Lower lobe of right lung (tissue), 2 donors: ENCODE data around the gene MYO9A. TPM values are rescaled to one million over a fixed set of nuclear protein-coding genes. Genes with fewer than 3 reads are reported as not detected.

ENCODE experiments used
- ATAC-seq, 2 donors: fragments of 200-7000 bp; cut with Tn5 transposase; one replicate each; pipeline ENCODE4 v1.9.1; 2020 to 2022; ENCODE audit warnings: mild to moderate bottlenecking in 2 of 2, moderate library complexity in 2 of 2
- DNase-seq: peaks from one replicate; pipeline ENCODE4 v3.0.0-alpha.2; 2020
- H3K27ac ChIP-seq: fragments of 200-600 bp; one replicate; pipeline ENCODE4 v1.8.0; 2022
- H3K27me3 ChIP-seq: fragments of 200-600 bp; one replicate; pipeline ENCODE4 v1.8.0; 2022; ENCODE audit warnings: low read depth
- H3K36me3 ChIP-seq: fragments of 200-600 bp; one replicate; pipeline ENCODE4 v1.8.0; 2022; ENCODE audit warnings: mild to moderate bottlenecking
- H3K4me1 ChIP-seq: fragments of 200-600 bp; one replicate; pipeline ENCODE4 v1.8.0; 2022
- H3K4me3 ChIP-seq: fragments of 200-600 bp; one replicate; pipeline ENCODE4 v1.8.0; 2022; ENCODE audit warnings: mild to moderate bottlenecking
- H3K9me3 ChIP-seq: fragments of 200-600 bp; one replicate; pipeline ENCODE4 v1.8.0; 2022
- intact Hi-C: fragments of 100-400 bp; cut with DNase I; formaldehyde crosslinking; loops from one replicate; pipeline ENCODE4 v1.11.0; 2022
- total RNA-seq: library from RNA; stranded (reverse); fragmentation: NEBNext Ultra II Directional; extraction: Animal tissue kit (Norgen Biotek cat#: 25700); gene quantifications from one replicate; pipeline ENCODE4 v1.2.1, GENCODE V29; 2021
- TF ChIP-seq, protein P1 (sequence below): fragments of 200-600 bp; IDR thresholded peaks from one replicate; pipeline ENCODE4 v1.8.0; 2022; ENCODE audit warnings: antibody characterized with exemption, mild to moderate bottlenecking
- donor health status: DM: no; HTN: yes; CAD: no; lungs with severe emphysema.

MYO9A gene
- total RNA-seq, 1 donor from 2014 or later, result 73.8 TPM

DNA sequence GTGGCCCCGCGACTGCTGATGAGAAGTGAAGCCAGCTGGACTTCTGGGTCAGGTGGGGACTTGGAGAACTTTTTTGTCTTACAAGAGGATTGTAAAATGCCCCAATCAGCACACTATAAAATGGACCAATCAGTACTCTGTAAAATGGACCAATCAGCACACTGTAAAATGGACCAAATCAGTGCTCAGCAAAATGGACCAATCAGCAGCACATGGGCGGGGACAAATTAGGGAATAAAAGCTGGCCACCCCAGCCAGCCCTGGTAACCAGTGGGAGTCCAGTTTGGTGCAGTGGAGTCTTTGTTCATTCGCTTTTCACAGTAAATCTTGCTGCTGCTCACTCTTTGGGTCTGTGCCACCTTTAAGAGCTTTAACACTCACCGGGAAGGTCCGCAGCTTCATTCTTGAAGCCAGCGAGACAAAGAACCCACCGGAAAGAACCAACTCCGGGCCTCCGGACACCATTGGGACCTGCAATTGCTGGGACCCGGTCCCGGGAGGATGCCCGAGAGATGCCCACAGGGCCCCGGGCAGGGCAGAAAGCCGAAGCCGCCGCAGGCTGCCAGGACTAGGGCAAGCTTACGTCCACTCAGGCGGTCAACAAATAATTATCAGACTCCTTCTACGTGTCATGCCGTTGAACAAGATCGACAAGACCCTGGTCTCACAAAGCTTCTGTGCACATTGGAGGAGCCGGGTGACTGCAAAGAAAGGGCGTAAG, 315.9 kb downstream of the MYO9A start:
- Histone ChIP-seq H3K27ac (no peak overlapping the region), H3K36me3 (no peaks in the 10 kb centered on the region), H3K4me1 (no peaks in the 10 kb centered on the region), H3K27me3 (no peaks in the 10 kb centered on the region), H3K4me3 (no peak overlapping the region), H3K9me3 (no peaks in the 10 kb centered on the region)
- DNase-seq, result no peak
- intact Hi-C loops, result loop anchor here (5.0 kb wide), 1 partner anchor 60 kb away; no protein-coding TSS in a partner anchor
- TF ChIP-seq, protein P1, sequence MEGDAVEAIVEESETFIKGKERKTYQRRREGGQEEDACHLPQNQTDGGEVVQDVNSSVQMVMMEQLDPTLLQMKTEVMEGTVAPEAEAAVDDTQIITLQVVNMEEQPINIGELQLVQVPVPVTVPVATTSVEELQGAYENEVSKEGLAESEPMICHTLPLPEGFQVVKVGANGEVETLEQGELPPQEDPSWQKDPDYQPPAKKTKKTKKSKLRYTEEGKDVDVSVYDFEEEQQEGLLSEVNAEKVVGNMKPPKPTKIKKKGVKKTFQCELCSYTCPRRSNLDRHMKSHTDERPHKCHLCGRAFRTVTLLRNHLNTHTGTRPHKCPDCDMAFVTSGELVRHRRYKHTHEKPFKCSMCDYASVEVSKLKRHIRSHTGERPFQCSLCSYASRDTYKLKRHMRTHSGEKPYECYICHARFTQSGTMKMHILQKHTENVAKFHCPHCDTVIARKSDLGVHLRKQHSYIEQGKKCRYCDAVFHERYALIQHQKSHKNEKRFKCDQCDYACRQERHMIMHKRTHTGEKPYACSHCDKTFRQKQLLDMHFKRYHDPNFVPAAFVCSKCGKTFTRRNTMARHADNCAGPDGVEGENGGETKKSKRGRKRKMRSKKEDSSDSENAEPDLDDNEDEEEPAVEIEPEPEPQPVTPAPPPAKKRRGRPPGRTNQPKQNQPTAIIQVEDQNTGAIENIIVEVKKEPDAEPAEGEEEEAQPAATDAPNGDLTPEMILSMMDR, result no peak
- ATAC-seq, result no peak

GRCh38 chr15:71800835-71801745, 316.9 kb downstream of the MYO9A start:
- ATAC-seq (peak; percentile 93), DNase-seq (no peak)
- intact Hi-C loops, result loop anchor here (5.0 kb wide), 1 partner anchor 59 kb away; no protein-coding TSS in a partner anchor
- Histone ChIP-seq H3K27ac (no peak overlapping the region), H3K4me3 (peak overlapping the region; percentile 10), H3K9me3 (no peaks in the 10 kb centered on the region), H3K27me3 (no peaks in the 10 kb centered on the region), H3K4me1 (no peaks in the 10 kb centered on the region), H3K36me3 (no peaks in the 10 kb centered on the region)
- TF ChIP-seq, protein P1, result peak; percentile 84

DNA sequence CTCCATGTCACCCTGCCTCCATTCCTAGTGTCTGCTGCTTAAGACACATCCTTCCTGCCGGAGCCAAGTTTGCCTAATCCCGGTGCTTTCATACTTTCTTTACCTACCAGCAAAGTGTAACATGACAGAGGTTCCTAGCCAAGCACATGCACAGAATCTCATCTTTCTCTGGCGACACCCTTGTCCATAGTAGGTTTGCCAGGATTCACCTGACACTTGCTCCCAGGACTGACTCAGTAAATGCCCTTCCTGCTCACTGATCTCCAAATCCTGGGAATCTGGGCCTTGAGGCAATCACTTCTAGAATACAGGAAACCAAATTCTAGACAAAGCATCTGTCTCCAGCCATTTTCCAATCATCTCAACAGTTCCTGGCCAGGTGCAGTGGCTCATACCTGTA, 317.8 kb downstream of the MYO9A start:
- H3K4me1 ChIP-seq, result no peaks in the 10 kb centered on the region
- DNase-seq, result no peak
- H3K9me3 ChIP-seq, result no peaks in the 10 kb centered on the region
- TF ChIP-seq, protein P1, result no peak
- intact Hi-C loops, result loop anchor here (5.0 kb wide), 1 partner anchor 58 kb away; no protein-coding TSS in a partner anchor
- H3K4me3 ChIP-seq, result no peak overlapping the region
- no peak overlapping the region for H3K27ac ChIP-seq
- H3K36me3 ChIP-seq, result no peaks in the 10 kb centered on the region
- no peak for ATAC-seq
- H3K27me3 ChIP-seq, result no peaks in the 10 kb centered on the region

GRCh38 chr15:71798641-71799040, 319.3 kb downstream of the MYO9A start:
- H3K4me1 ChIP-seq, result no peaks in the 10 kb centered on the region
- no peaks in the 10 kb centered on the region for H3K36me3 ChIP-seq
- DNase-seq (no peak), ATAC-seq (no peak)
- TF ChIP-seq, protein P1, result no peak
- H3K27ac ChIP-seq, result no peak overlapping the region
- intact Hi-C loops, result no loop called here
- H3K27me3 ChIP-seq, result no peaks in the 10 kb centered on the region
- H3K9me3 ChIP-seq, result no peaks in the 10 kb centered on the region
- H3K4me3 ChIP-seq, result no peak overlapping the region

DNA sequence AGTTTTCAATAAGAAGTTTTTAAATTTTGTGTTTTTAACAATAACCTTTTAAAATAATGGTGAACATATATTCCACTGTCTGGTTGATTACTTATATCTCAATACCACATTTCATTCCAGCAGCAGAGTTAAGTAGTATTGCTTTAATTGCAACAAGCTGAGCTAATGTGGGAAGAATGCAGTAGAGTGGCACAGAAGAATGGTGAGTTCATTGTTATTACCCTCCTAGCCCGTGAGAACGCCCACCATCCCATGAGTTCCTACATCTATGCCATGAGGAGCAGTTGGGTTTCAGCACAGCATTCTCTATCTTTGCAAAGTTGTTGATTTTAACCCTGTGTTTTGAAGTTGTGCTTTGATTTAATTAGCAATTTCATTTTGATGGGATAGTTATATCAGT, 325.4 kb downstream of the MYO9A start:
- Histone ChIP-seq H3K4me1 (no peaks in the 10 kb centered on the region), H3K27ac (no peak overlapping the region), H3K36me3 (no peaks in the 10 kb centered on the region), H3K4me3 (no peak overlapping the region), H3K27me3 (no peaks in the 10 kb centered on the region), H3K9me3 (no peaks in the 10 kb centered on the region)
- TF ChIP-seq, protein P1, result no peak
- DNase-seq (no peak), ATAC-seq (peak; percentile 65 to 72)
- intact Hi-C loops, result no loop called here
